NCI-H1436 treated with DMSO at 0.1 percent for 48 hours (cell line): ENCODE data around the gene USP8.
"Not testable (repeated sequence)": the region's sequence is repeated elsewhere in the genome, so short reads cannot be mapped to it uniquely, and the experiment has no call there.

Experiments used
- DNase-seq: peaks from one replicate; lab custom pipeline; 2025; lab: John Stamatoyannopoulos, UW

USP8 gene

GRCh38 chr15:50424066-50424890 is at the start of gene USP8:
TSS of gene USP8 (plus strand) at chr15:50424405. CDS start at chr15:50439074, 14,669 bp downstream.
- DNase-seq = peak; percentile 92

GRCh38 chr15:50377867-50378751 is 46.1 kb upstream of the USP8 start:
- DNase-seq = no peak

GRCh38 chr15:50378776-50379175 is 45.4 kb upstream of the USP8 start:
- no peak for DNase-seq

GRCh38 chr15:50379413-50379812 is 44.8 kb upstream of the USP8 start:
- DNase-seq = not testable (repeated sequence)

- DNase-seq = no peak
These were observed 44.1 kb upstream of the USP8 start for GRCh38 chr15:50380089-50380488.

GRCh38 chr15:50381438-50381837 is 42.8 kb upstream of the USP8 start:
- no peak for DNase-seq

- DNase-seq = not testable (repeated sequence)
These were observed 41.8 kb upstream of the USP8 start for GRCh38 chr15:50382408-50382807.

- no peak for DNase-seq
These were observed 33.5 kb upstream of the USP8 start for GRCh38 chr15:50390554-50391264.

GRCh38 chr15:50391561-50391960 is 32.6 kb upstream of the USP8 start:
- not testable (repeated sequence) for DNase-seq

GRCh38 chr15:50411870-50412269 is 12.3 kb upstream of the USP8 start:
- DNase-seq = no peak

- no peak for DNase-seq
These were observed 9.6 kb upstream of the USP8 start for GRCh38 chr15:50414624-50415023.

- DNase-seq = no peak
These were observed 8.3 kb upstream of the USP8 start for GRCh38 chr15:50415752-50416404.

GRCh38 chr15:50416890-50417289 is 7.3 kb upstream of the USP8 start:
- no peak for DNase-seq

- DNase-seq = no peak
These were observed 6.1 kb upstream of the USP8 start for GRCh38 chr15:50418041-50418583.

- DNase-seq = no peak
These were observed 1.0 kb downstream of the USP8 start for GRCh38 chr15:50425219-50425618.

GRCh38 chr15:50425678-50426246 is 1.6 kb downstream of the USP8 start:
- DNase-seq = not testable (repeated sequence)

GRCh38 chr15:50426428-50426827 is 2.2 kb downstream of the USP8 start:
- DNase-seq = no peak

- no peak for DNase-seq
These were observed 7.0 kb downstream of the USP8 start for GRCh38 chr15:50431204-50431603.

- no peak for DNase-seq
These were observed 8.0 kb downstream of the USP8 start for GRCh38 chr15:50432230-50432629.

- no peak for DNase-seq
These were observed 11.6 kb downstream of the USP8 start for GRCh38 chr15:50435772-50436171.

GRCh38 chr15:50438251-50438650 is 14.0 kb downstream of the USP8 start:
- no peak for DNase-seq
